ENCODE data around the gene SLC1A4.
"Not testable (repeated sequence)": the region's sequence is repeated elsewhere in the genome, so short reads cannot be mapped to it uniquely, and the experiment has no call there.

The SLC1A4 gene

GRCh38 chr2:64990876-64991275 is 1.7 kb downstream of the SLC1A4 start:
- DNase-seq (ENCODE audit: low read depth in 2 of 2, low spot score in 1 of 2), result no peak

- DNase-seq (ENCODE audit: low read depth in 2 of 2, low spot score in 1 of 2), result no peak
Observed at GRCh38 chr2:64992218-64992617, 3.0 kb downstream of the SLC1A4 start.

GRCh38 chr2:64992990-64993389 is 3.8 kb downstream of the SLC1A4 start:
- no peak for DNase-seq (ENCODE audit: low read depth in 2 of 2, low spot score in 1 of 2)

GRCh38 chr2:64995041-64995440 is 5.8 kb downstream of the SLC1A4 start:
- DNase-seq (ENCODE audit: low read depth in 2 of 2, low spot score in 1 of 2), result no peak

GRCh38 chr2:64996871-64997307 is 7.7 kb downstream of the SLC1A4 start:
- DNase-seq (ENCODE audit: low read depth in 2 of 2, low spot score in 1 of 2), result no peak

GRCh38 chr2:64998658-64999061 is 9.5 kb downstream of the SLC1A4 start:
- no peak for DNase-seq (ENCODE audit: low read depth in 2 of 2, low spot score in 1 of 2)

- no peak for DNase-seq (ENCODE audit: low read depth in 2 of 2, low spot score in 1 of 2)
Observed at GRCh38 chr2:64999754-65000153, 10.6 kb downstream of the SLC1A4 start.

GRCh38 chr2:65000644-65001043 is 11.4 kb downstream of the SLC1A4 start:
- DNase-seq (ENCODE audit: low read depth in 2 of 2, low spot score in 1 of 2), result no peak

- DNase-seq (ENCODE audit: low read depth in 2 of 2, low spot score in 1 of 2), result no peak
Observed at GRCh38 chr2:65003037-65003436, 13.8 kb downstream of the SLC1A4 start.

- not testable (repeated sequence) for DNase-seq (ENCODE audit: low read depth in 2 of 2, low spot score in 1 of 2)
Observed at GRCh38 chr2:65004232-65004631, 15.0 kb downstream of the SLC1A4 start.

GRCh38 chr2:65013776-65014175 is 24.6 kb downstream of the SLC1A4 start:
- DNase-seq (ENCODE audit: low read depth in 2 of 2, low spot score in 1 of 2), result no peak

GRCh38 chr2:65015731-65016130 is 26.5 kb downstream of the SLC1A4 start:
- DNase-seq (ENCODE audit: low read depth in 2 of 2, low spot score in 1 of 2), result no peak

GRCh38 chr2:65016789-65017188 is 27.6 kb downstream of the SLC1A4 start:
- DNase-seq (ENCODE audit: low read depth in 2 of 2, low spot score in 1 of 2), result no peak

GRCh38 chr2:65017335-65017734 is 28.1 kb downstream of the SLC1A4 start:
- no peak for DNase-seq (ENCODE audit: low read depth in 2 of 2, low spot score in 1 of 2)

- no peak for DNase-seq (ENCODE audit: low read depth in 2 of 2, low spot score in 1 of 2)
Observed at GRCh38 chr2:65018141-65018582, 29.0 kb downstream of the SLC1A4 start.

- no peak for DNase-seq (ENCODE audit: low read depth in 2 of 2, low spot score in 1 of 2)
Observed at GRCh38 chr2:65019010-65019409, 29.8 kb downstream of the SLC1A4 start.

GRCh38 chr2:65019675-65020195 is 30.5 kb downstream of the SLC1A4 start:
- DNase-seq (ENCODE audit: low read depth in 2 of 2, low spot score in 1 of 2), result no peak

- DNase-seq (ENCODE audit: low read depth in 2 of 2, low spot score in 1 of 2), result not testable (repeated sequence)
Observed at GRCh38 chr2:65020251-65020650, 31.1 kb downstream of the SLC1A4 start.

- no peak for DNase-seq (ENCODE audit: low read depth in 2 of 2, low spot score in 1 of 2)
Observed at GRCh38 chr2:65020943-65021528, 31.8 kb downstream of the SLC1A4 start.

GRCh38 chr2:65021709-65022108 is 32.5 kb downstream of the SLC1A4 start:
- DNase-seq (ENCODE audit: low read depth in 2 of 2, low spot score in 1 of 2), result no peak

- DNase-seq (ENCODE audit: low read depth in 2 of 2, low spot score in 1 of 2), result no peak
Observed at GRCh38 chr2:65022189-65022588, 33.0 kb downstream of the SLC1A4 start.

GRCh38 chr2:65023742-65024141 is 34.5 kb downstream of the SLC1A4 start:
- no peak for DNase-seq (ENCODE audit: low read depth in 2 of 2, low spot score in 1 of 2)

GRCh38 chr2:65024149-65024829 is 35.1 kb downstream of the SLC1A4 start:
- no peak for DNase-seq (ENCODE audit: low read depth in 2 of 2, low spot score in 1 of 2)
